T-helper 17 cell (primary cell): Measurements from ENCODE around the gene GPS1. TPM values are rescaled to one million over a fixed set of nuclear protein-coding genes. Genes with fewer than 3 reads are reported as not detected.

Source experiments
- ATAC-seq: fragments of 150-1000 bp; cut with Tn5 transposase; 2 replicates; pipeline ENCODE4 v1.10.0; 2021; ENCODE audit warnings: mild to moderate bottlenecking, moderate library complexity
- DNase-seq, 3 donors: peaks; one replicate each; pipeline versions ENCODE4 v3.0.0 to v3.0.0-alpha.2; 2020 to 2021
- H3K9me3 ChIP-seq: one replicate; pipeline ENCODE4 v1.7.0; 2013; ENCODE audit warnings: low read length, mild to moderate bottlenecking; ENCODE audit not compliant: control insufficient read depth, poor library complexity, severe bottlenecking
- H3K27ac Mint-ChIP-seq: one replicate; pipeline ENCODE4 v1.8.0; 2022; ENCODE audit warnings: mild to moderate bottlenecking, moderate library complexity, mixed read lengths
- H3K27me3 Mint-ChIP-seq: one replicate; pipeline ENCODE4 v1.8.0; 2022; ENCODE audit warnings: mixed read lengths
- H3K36me3 Mint-ChIP-seq: one replicate; pipeline ENCODE4 v1.8.0; 2022; ENCODE audit warnings: low read depth, mixed read lengths
- H3K4me1 Mint-ChIP-seq: one replicate; pipeline ENCODE4 v1.8.0; 2022; ENCODE audit warnings: mild to moderate bottlenecking, mixed read lengths
- H3K4me3 Mint-ChIP-seq: one replicate; pipeline ENCODE4 v1.8.0; 2022; ENCODE audit warnings: mild to moderate bottlenecking, moderate library complexity, mixed read lengths
- total RNA-seq, 4 donors: library from RNA in 2 of 4; stranded (reverse) in 2 of 4; gene quantifications; one replicate each; pipeline ENCODE4 v1.2.3 and lab custom pipeline; 2022 to 2026

Gene GPS1
- total RNA-seq, 2 donors from 2014 or later = 63.2 to 66.1 TPM

GRCh38 chr17:82095777-82096708, 44.3 kb downstream of the GPS1 start:
- no peak for DNase-seq
- no peak overlapping the region for H3K27ac Mint-ChIP-seq
- H3K27me3 Mint-ChIP-seq = no peaks in the 10 kb centered on the region
- no peak for ATAC-seq
- peak overlapping the region; percentile 82 for H3K4me3 Mint-ChIP-seq
- no peaks in the 10 kb centered on the region for H3K36me3 Mint-ChIP-seq
- H3K4me1 Mint-ChIP-seq = peaks cover 8% of the 10 kb centered on the region
- no peaks in the 10 kb centered on the region for H3K9me3 ChIP-seq

DNA sequence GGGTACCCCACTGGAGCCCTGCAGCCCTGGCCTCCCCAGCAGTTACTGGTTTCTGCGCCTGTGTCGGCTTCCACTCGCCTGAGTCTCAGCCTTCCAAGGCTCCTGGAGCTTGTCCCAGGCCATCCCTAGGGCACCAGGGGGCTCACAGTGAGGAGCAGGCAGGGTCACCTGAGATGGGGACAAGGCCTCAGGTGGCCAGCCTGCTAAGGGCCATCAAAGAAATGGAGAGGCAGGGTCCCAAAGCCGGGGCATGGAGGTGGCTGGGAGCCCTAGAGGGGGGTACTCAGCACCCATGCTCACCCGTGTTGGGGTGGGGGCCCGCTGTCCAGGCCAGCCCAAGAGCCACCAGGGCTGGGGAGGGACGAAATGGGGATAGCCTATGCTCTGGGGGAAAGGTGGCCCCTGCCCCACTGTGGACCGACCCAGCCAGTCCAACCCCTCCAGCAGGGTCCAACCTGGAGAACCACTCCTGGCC, 45.0 kb downstream of the GPS1 start:
- peak overlapping the region; percentile 82 for H3K4me3 Mint-ChIP-seq
- no peak for ATAC-seq
- no peaks in the 10 kb centered on the region for H3K36me3 Mint-ChIP-seq
- no peaks in the 10 kb centered on the region for H3K27me3 Mint-ChIP-seq
- no peak for DNase-seq
- H3K4me1 Mint-ChIP-seq = peaks cover 8% of the 10 kb centered on the region
- no peaks in the 10 kb centered on the region for H3K9me3 ChIP-seq
- no peak overlapping the region for H3K27ac Mint-ChIP-seq

GRCh38 chr17:82097184-82097918, 45.7 kb downstream of the GPS1 start:
- Mint-ChIP-seq H3K4me1 (peaks cover 8% of the 10 kb centered on the region), H3K27ac (no peak overlapping the region), H3K4me3 (peak overlapping the region; percentile 82), H3K36me3 (no peaks in the 10 kb centered on the region), H3K27me3 (no peaks in the 10 kb centered on the region)
- H3K9me3 ChIP-seq = no peaks in the 10 kb centered on the region
- DNase-seq (no peak), ATAC-seq (no peak)

- no peak for DNase-seq
- Mint-ChIP-seq H3K4me1 (peaks cover 8% of the 10 kb centered on the region), H3K36me3 (no peaks in the 10 kb centered on the region), H3K27me3 (no peaks in the 10 kb centered on the region), H3K27ac (no peak overlapping the region), H3K4me3 (peak overlapping the region; percentile 81)
- no peaks in the 10 kb centered on the region for H3K9me3 ChIP-seq
- ATAC-seq = no peak
Observed at GRCh38 chr17:82097919-82098168, 46.1 kb downstream of the GPS1 start.

- peak; percentile 85 to 92 (median 89) for DNase-seq
- H3K36me3 Mint-ChIP-seq = no peaks in the 10 kb centered on the region
- peak; percentile 85 for ATAC-seq
- H3K4me3 Mint-ChIP-seq = peak within 1 kb of the TSS; percentile 82
- peak within 1 kb of the TSS; percentile 79 for H3K27ac Mint-ChIP-seq
- H3K9me3 ChIP-seq = no peaks in the 10 kb centered on the region
- no peaks in the 10 kb centered on the region for H3K27me3 Mint-ChIP-seq
- peaks cover 9% of the 10 kb centered on the region for H3K4me1 Mint-ChIP-seq
Observed at GRCh38 chr17:82098169-82098938, 46.7 kb downstream of the GPS1 start, which contains the start of gene FASN. Gene FASN (minus strand): TSS chr17:82098236. CDS start chr17:82096445, 1,791 bp downstream.

DNA sequence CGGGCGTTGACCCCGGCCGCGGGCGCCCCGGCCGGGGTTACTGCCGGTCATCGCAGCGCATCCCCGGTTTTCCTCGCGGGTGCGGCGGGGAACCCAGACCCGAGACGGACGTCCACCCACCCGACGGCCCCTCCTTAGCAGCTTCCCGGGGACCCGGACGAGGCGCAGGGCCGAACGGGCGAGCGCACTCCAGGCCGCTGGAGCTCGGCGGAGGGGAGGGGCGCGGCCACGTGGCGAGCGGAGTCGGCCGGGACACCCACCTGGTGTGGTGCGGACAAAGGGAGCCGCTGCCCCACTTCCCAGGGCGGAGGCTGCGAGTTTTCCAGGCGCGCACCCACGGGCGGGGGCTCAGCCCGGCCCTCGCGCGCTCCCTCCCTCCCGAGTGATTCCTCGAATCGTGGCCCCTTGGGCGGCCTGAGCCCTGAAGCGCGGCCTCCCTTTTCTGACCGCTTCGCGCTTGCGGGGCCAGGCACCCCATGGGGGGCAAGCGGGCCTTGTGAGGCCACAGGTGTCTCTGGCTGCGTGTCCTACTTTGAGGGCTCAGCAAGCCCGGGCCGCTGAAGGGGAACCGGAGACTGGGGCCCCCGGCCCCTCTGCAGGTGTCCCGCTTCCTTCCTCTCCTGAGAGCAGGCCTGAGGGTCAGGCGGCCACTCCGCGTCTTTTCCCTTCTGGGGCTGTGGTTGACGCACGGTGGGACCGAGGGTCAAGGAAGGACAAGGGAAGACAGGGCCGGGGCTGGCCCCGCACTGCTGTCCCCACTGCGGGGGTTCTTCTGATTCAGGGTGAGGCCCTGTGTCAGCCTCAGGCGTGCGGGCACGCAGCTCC, 47.5 kb downstream of the GPS1 start:
- H3K4me3 Mint-ChIP-seq = peak overlapping the region; percentile 83
- DNase-seq (no peak), ATAC-seq (no peak)

GRCh38 chr17:82100502-82101298, 49.0 kb downstream of the GPS1 start:
- H3K4me3 Mint-ChIP-seq = peak overlapping the region; percentile 83
- H3K27ac Mint-ChIP-seq = no peak overlapping the region
- H3K9me3 ChIP-seq = no peaks in the 10 kb centered on the region
- peaks cover 13% of the 10 kb centered on the region for H3K4me1 Mint-ChIP-seq
- no peaks in the 10 kb centered on the region for H3K36me3 Mint-ChIP-seq
- no peaks in the 10 kb centered on the region for H3K27me3 Mint-ChIP-seq
- DNase-seq (no peak), ATAC-seq (no peak)

More for the DNA sequence above, 47.5 kb downstream of the GPS1 start:
- Mint-ChIP-seq H3K4me1 (peaks cover 8% of the 10 kb centered on the region), H3K27me3 (no peaks in the 10 kb centered on the region), H3K27ac (peak overlapping the region; percentile 79), H3K36me3 (no peaks in the 10 kb centered on the region)
- H3K9me3 ChIP-seq = no peaks in the 10 kb centered on the region

DNA sequence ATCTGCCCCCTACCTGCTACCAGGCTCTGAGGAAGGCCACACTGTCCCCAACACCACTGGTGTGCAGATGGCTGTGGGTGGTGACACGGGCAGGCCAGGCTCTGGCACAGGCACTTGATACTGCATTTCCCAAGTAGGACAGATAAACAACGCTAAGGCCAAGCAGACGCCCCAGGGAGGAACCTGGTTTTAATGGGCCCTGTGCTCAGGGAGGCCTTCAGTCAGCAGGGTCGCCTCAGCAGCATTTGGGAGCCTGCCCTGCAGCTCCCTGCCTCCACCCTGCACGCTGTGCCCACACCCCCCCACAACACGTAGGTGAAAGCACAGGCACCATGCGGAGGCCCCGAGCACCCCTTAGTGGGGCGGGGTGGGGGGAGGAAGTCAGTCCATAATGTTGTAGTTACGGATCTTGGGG, 49.6 kb downstream of the GPS1 start:
- Mint-ChIP-seq H3K27ac (no peak overlapping the region), H3K4me1 (peaks cover 18% of the 10 kb centered on the region), H3K4me3 (no peak overlapping the region), H3K36me3 (no peaks in the 10 kb centered on the region), H3K27me3 (no peaks in the 10 kb centered on the region)
- no peaks in the 10 kb centered on the region for H3K9me3 ChIP-seq
- ATAC-seq = no peak
- no peak for DNase-seq

- peaks cover 17% of the 10 kb centered on the region for H3K4me1 Mint-ChIP-seq
- no peaks in the 10 kb centered on the region for H3K9me3 ChIP-seq
- H3K36me3 Mint-ChIP-seq = no peaks in the 10 kb centered on the region
- ATAC-seq (no peak), DNase-seq (no peak)
- H3K27ac Mint-ChIP-seq = peak overlapping the region; percentile 24
- H3K4me3 Mint-ChIP-seq = no peak overlapping the region
- H3K27me3 Mint-ChIP-seq = no peaks in the 10 kb centered on the region
Observed at GRCh38 chr17:82101767-82102679, 50.3 kb downstream of the GPS1 start.

DNA sequence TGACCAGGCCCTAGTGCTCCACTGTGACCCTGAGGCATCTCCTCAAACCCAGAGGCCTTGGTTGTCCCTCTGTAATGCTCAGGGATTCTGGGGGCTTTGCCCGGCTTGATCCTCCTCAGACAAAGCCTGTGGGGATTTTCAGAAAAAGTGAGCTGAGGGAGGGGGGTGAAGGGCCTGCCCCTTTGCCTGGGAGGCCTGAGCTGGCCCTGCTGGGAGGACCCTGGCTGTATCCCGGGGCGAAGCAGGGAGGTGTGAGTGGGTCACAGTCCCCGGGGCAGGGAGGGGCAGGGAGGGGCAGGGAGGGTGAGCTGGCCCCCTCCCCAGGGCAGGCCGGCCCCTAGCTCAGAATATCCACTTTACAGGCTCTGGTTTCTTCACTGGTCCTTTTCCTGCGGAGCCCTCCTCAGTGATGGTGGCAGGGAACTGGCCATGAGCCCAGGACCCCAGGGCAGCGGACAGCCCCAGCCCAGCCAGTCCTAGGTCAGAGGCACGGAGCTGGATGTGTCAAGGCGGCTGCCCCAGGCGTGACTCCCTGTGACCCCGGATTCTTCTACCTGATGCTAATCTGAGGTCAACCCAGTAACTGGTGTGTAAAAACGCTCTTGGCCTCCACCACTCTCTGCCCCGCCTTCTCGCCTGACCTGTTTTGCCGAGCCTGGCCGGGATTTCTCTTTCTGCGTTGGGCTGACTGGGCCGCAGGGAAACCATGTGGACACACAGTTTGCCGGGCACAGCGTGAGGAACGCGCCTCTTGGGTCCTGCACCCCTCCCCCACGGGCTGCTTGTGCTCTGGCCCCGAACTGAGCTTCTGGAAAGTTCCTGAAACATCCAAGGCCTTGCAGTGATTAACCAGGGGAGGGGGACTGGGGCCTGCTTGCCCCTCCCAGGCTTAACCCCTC, 52.1 kb downstream of the GPS1 start:
- Mint-ChIP-seq H3K4me3 (no peak overlapping the region), H3K27me3 (no peaks in the 10 kb centered on the region), H3K36me3 (no peaks in the 10 kb centered on the region), H3K27ac (peak overlapping the region; percentile 93), H3K4me1 (peaks cover 19% of the 10 kb centered on the region)
- ATAC-seq = no peak
- no peak for DNase-seq
- H3K9me3 ChIP-seq = no peaks in the 10 kb centered on the region
